ENCODE data around the gene WDR27.
"Not testable (repeated sequence)": the region's sequence is repeated elsewhere in the genome, so short reads cannot be mapped to it uniquely, and the experiment has no call there.

The WDR27 gene

GRCh38 chr6:169624785-169625184, 77.0 kb downstream of the WDR27 start:
- Histone ChIP-seq H3K9me3 (ENCODE audit: control insufficient read depth, low read length) (peaks cover 8% of the 10 kb centered on the region), H3K4me1 (ENCODE audit: control insufficient read depth, insufficient read depth, low read length, poor library complexity, severe bottlenecking) (peaks cover 12% of the 10 kb centered on the region), H3K4me3 (ENCODE audit: extremely low read depth, insufficient read depth, low read length, poor library complexity, severe bottlenecking) (no peak overlapping the region), H3K27ac (ENCODE audit: low read depth, low read length, severe bottlenecking) (no peak overlapping the region), H3K36me3 (ENCODE audit: control insufficient read depth, insufficient read depth, low read length) (peaks cover 33% of the 10 kb centered on the region)
- WGBS, 2 experiments (ENCODE audit: insufficient coverage in 2 of 2): 94 to 95% methylated on average over 11 of the region's 11 CpGs

GRCh38 chr6:169623975-169624374, 77.9 kb downstream of the WDR27 start:
- no peak overlapping the region for H3K4me3 ChIP-seq (ENCODE audit: extremely low read depth, insufficient read depth, low read length, poor library complexity, severe bottlenecking)
- WGBS, 2 experiments (ENCODE audit: insufficient coverage in 2 of 2): 93 to 95% methylated on average over 17 to 21 of the region's 22 CpGs
- H3K4me1 ChIP-seq (ENCODE audit: control insufficient read depth, insufficient read depth, low read length, poor library complexity, severe bottlenecking): peaks cover 20% of the 10 kb centered on the region
- H3K9me3 ChIP-seq (ENCODE audit: control insufficient read depth, low read length): peaks cover 8% of the 10 kb centered on the region
- peaks cover 33% of the 10 kb centered on the region for H3K36me3 ChIP-seq (ENCODE audit: control insufficient read depth, insufficient read depth, low read length)
- H3K27ac ChIP-seq (ENCODE audit: low read depth, low read length, severe bottlenecking): no peak overlapping the region

DNA sequence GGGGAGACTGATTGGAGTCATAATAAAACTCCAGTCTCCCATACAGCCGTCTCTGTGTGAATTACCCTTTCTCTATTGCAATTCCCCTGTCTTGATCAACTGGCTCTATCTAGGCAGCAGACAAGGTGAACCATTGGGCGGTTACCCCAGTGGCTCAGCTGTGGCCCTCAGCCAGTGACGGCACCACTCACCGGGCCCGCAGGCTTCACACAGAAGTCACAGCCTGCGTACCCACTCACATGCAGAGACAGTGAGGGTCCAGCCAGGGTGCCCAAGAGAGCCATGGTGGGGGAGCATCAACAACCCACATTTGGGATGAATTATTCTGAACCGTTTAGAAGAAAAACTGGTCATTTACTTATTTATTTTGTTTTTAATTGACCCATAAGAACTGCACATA, 78.5 kb downstream of the WDR27 start:
- Histone ChIP-seq H3K27ac (ENCODE audit: low read depth, low read length, severe bottlenecking) (no peak overlapping the region), H3K36me3 (ENCODE audit: control insufficient read depth, insufficient read depth, low read length) (peaks cover 33% of the 10 kb centered on the region), H3K9me3 (ENCODE audit: control insufficient read depth, low read length) (peaks cover 8% of the 10 kb centered on the region), H3K4me3 (ENCODE audit: extremely low read depth, insufficient read depth, low read length, poor library complexity, severe bottlenecking) (no peak overlapping the region), H3K4me1 (ENCODE audit: control insufficient read depth, insufficient read depth, low read length, poor library complexity, severe bottlenecking) (peaks cover 19% of the 10 kb centered on the region)
- WGBS, 2 experiments (ENCODE audit: insufficient coverage in 2 of 2): 75 to 79% methylated on average over 6 of the region's 7 CpGs

- Histone ChIP-seq H3K4me3 (ENCODE audit: extremely low read depth, insufficient read depth, low read length, poor library complexity, severe bottlenecking) (no peak overlapping the region), H3K27ac (ENCODE audit: low read depth, low read length, severe bottlenecking) (no peak overlapping the region), H3K9me3 (ENCODE audit: control insufficient read depth, low read length) (peaks cover 8% of the 10 kb centered on the region), H3K4me1 (ENCODE audit: control insufficient read depth, insufficient read depth, low read length, poor library complexity, severe bottlenecking) (peaks cover 13% of the 10 kb centered on the region), H3K36me3 (ENCODE audit: control insufficient read depth, insufficient read depth, low read length) (peaks cover 33% of the 10 kb centered on the region)
- 86% methylated on average over 4 of the region's 6 CpGs; no CpG with 5 or more reads in 1 of the 2 experiments for WGBS, 2 experiments (ENCODE audit: insufficient coverage in 2 of 2)
Measured at GRCh38 chr6:169622618-169623017, 79.2 kb downstream of the WDR27 start.

DNA sequence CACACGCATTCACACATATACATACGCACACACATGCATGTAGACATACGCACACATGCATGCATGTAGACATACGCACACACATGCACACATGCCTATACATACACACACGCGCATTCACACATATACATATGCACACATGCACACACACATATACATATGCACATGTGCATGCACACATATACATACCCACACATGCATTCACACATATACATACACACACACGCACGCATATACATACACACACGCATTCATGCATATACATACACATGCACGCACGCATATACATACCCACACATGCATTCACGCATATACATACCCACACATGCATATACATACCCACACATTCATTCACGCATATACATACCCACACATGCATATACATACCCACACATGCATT, 80.5 kb downstream of the WDR27 start:
- no peak overlapping the region for H3K4me3 ChIP-seq (ENCODE audit: extremely low read depth, insufficient read depth, low read length, poor library complexity, severe bottlenecking)
- H3K27ac ChIP-seq (ENCODE audit: low read depth, low read length, severe bottlenecking): no peak overlapping the region
- H3K4me1 ChIP-seq (ENCODE audit: control insufficient read depth, insufficient read depth, low read length, poor library complexity, severe bottlenecking): peaks cover 13% of the 10 kb centered on the region
- WGBS, 2 experiments (ENCODE audit: insufficient coverage in 2 of 2): 78 to 81% methylated on average over 13 of the region's 13 CpGs
- H3K9me3 ChIP-seq (ENCODE audit: control insufficient read depth, low read length): peaks cover 8% of the 10 kb centered on the region
- peaks cover 27% of the 10 kb centered on the region for H3K36me3 ChIP-seq (ENCODE audit: control insufficient read depth, insufficient read depth, low read length)

GRCh38 chr6:169620171-169621130, 81.4 kb downstream of the WDR27 start:
- Histone ChIP-seq H3K36me3 (ENCODE audit: control insufficient read depth, insufficient read depth, low read length) (peaks cover 21% of the 10 kb centered on the region), H3K4me3 (ENCODE audit: extremely low read depth, insufficient read depth, low read length, poor library complexity, severe bottlenecking) (no peak overlapping the region), H3K9me3 (ENCODE audit: control insufficient read depth, low read length) (peaks cover 8% of the 10 kb centered on the region), H3K27ac (ENCODE audit: low read depth, low read length, severe bottlenecking) (peak overlapping the region; percentile 62), H3K4me1 (ENCODE audit: control insufficient read depth, insufficient read depth, low read length, poor library complexity, severe bottlenecking) (peaks cover 13% of the 10 kb centered on the region)
- WGBS, 2 experiments (ENCODE audit: insufficient coverage in 2 of 2): 73 to 86% methylated on average over 6 of the region's 10 CpGs

DNA sequence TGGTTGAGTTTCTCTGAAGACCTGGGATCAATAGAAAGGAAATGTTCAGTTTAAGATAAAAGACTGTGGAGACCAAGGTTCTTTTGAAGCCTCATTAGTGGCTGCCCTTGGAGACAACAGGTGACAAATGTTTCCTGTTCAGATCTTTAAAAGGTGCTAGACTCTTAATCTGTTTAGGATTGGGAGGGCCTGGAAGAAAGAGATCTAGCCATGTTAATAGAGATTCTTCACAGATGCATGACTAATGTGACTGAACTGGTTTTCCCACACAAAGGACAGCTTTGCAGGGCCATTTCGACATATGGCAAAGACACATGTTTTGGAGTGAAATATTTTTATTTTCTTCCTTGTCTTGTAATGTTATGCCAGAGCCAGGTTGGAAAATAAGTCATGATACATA, 82.2 kb downstream of the WDR27 start:
- peak overlapping the region; percentile 62 for H3K27ac ChIP-seq (ENCODE audit: low read depth, low read length, severe bottlenecking)
- H3K36me3 ChIP-seq (ENCODE audit: control insufficient read depth, insufficient read depth, low read length): peaks cover 14% of the 10 kb centered on the region
- H3K9me3 ChIP-seq (ENCODE audit: control insufficient read depth, low read length): peaks cover 8% of the 10 kb centered on the region
- H3K4me1 ChIP-seq (ENCODE audit: control insufficient read depth, insufficient read depth, low read length, poor library complexity, severe bottlenecking): peaks cover 13% of the 10 kb centered on the region
- WGBS, 2 experiments (ENCODE audit: insufficient coverage in 2 of 2): 0% methylated on average over 1 of the region's 1 CpG; no CpG with 5 or more reads in 1 of the 2 experiments
- H3K4me3 ChIP-seq (ENCODE audit: extremely low read depth, insufficient read depth, low read length, poor library complexity, severe bottlenecking): no peak overlapping the region

GRCh38 chr6:169618526-169619490, 83.0 kb downstream of the WDR27 start:
- peak overlapping the region; percentile 13 for H3K27ac ChIP-seq (ENCODE audit: low read depth, low read length, severe bottlenecking)
- H3K4me1 ChIP-seq (ENCODE audit: control insufficient read depth, insufficient read depth, low read length, poor library complexity, severe bottlenecking): peaks cover 13% of the 10 kb centered on the region
- H3K9me3 ChIP-seq (ENCODE audit: control insufficient read depth, low read length): peaks cover 7% of the 10 kb centered on the region
- 44 to 46% methylated on average over 3 to 6 of the region's 7 CpGs for WGBS, 2 experiments (ENCODE audit: insufficient coverage in 2 of 2)
- peaks cover 6% of the 10 kb centered on the region for H3K36me3 ChIP-seq (ENCODE audit: control insufficient read depth, insufficient read depth, low read length)
- no peak overlapping the region for H3K4me3 ChIP-seq (ENCODE audit: extremely low read depth, insufficient read depth, low read length, poor library complexity, severe bottlenecking)

GRCh38 chr6:169617562-169617961, 84.3 kb downstream of the WDR27 start:
- H3K4me1 ChIP-seq (ENCODE audit: control insufficient read depth, insufficient read depth, low read length, poor library complexity, severe bottlenecking): peaks cover 13% of the 10 kb centered on the region
- 94 to 99% methylated on average over 3 to 5 of the region's 7 CpGs for WGBS, 2 experiments (ENCODE audit: insufficient coverage in 2 of 2)
- H3K4me3 ChIP-seq (ENCODE audit: extremely low read depth, insufficient read depth, low read length, poor library complexity, severe bottlenecking): no peak overlapping the region
- H3K9me3 ChIP-seq (ENCODE audit: control insufficient read depth, low read length): no peaks in the 10 kb centered on the region
- no peaks in the 10 kb centered on the region for H3K36me3 ChIP-seq (ENCODE audit: control insufficient read depth, insufficient read depth, low read length)
- no peak overlapping the region for H3K27ac ChIP-seq (ENCODE audit: low read depth, low read length, severe bottlenecking)

DNA sequence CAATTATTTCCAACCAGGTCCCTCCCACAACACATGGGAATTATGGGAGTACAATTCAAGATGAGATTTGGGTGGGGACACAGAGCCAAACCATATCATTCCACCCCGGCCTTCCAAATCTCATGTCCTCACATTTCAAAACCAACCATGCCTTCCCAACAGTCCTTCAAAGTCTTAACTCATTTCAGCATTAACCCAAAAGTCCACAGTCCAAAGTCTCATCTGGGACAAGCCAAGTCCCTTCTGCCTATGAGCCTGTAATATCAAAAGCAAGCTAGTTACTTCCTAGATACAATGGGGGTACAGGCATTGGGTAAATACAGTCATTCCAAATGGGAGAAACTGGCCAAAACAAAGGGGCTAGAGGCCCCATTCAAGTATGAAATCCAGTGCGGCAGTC, 93.2 kb downstream of the WDR27 start:
- not testable (repeated sequence) for H3K4me3 ChIP-seq (ENCODE audit: extremely low read depth, insufficient read depth, low read length, poor library complexity, severe bottlenecking); H3K9me3 ChIP-seq (ENCODE audit: control insufficient read depth, low read length); H3K27ac ChIP-seq (ENCODE audit: low read depth, low read length, severe bottlenecking); H3K4me1 ChIP-seq (ENCODE audit: control insufficient read depth, insufficient read depth, low read length, poor library complexity, severe bottlenecking); H3K36me3 ChIP-seq (ENCODE audit: control insufficient read depth, insufficient read depth, low read length)
- WGBS, 2 experiments (ENCODE audit: insufficient coverage in 2 of 2): 92 to 100% methylated on average over 2 of the region's 2 CpGs
